Gastrocnemius medialis (tissue), 4 donors: ENCODE measurements around the gene CYP4B1.
"Not testable (repeated sequence)": the region's sequence is repeated elsewhere in the genome, so short reads cannot be mapped to it uniquely, and the experiment has no call there.

Experiments used
- POLR2A ChIP-seq, 2 donors: fragments of 450-650 bp; IDR thresholded peaks; one replicate each; pipeline ENCODE4 v1.6.1; 2017; ENCODE audit warnings: antibody characterized with exemption in 2 of 2, mild to moderate bottlenecking in 2 of 2, moderate library complexity in 2 of 2
- TF ChIP-seq, protein P1 (sequence below), 5 experiments: fragments of 450-650 bp in 3 of 5; fragments of 200-600 bp in 2 of 5; sonication (generic) in 2 of 5; IDR thresholded peaks in 4 of 5; conservative IDR thresholded peaks in 1 of 5; 1 replicate in 4 of 5; 2 replicates in 1 of 5; pipeline ENCODE4 v1.5.1; 2016 to 2019; ENCODE audit warnings: antibody characterized with exemption in 5 of 5, mild to moderate bottlenecking in 3 of 5, moderate library complexity in 3 of 5

DNA sequence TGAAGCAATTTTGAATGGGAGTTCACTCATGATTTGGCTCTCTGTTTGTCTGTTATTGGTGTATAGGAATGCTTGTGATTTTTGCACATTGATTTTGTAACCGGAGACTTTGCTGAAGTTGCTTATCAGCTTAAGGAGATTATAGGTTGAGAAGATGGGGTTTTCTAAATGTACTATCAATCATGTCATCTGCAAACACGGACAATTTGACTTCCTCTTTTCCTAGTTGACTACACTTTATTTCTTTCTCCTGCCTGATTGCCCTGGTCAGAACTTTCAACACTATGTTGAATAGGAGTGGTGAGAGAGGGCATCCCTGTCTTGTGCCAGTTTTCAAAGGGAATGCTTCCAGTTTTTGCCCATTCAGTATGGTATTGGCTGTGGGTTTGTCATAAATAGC, 28.0 kb downstream of the CYP4B1 start:
- TF ChIP-seq, protein P1, sequence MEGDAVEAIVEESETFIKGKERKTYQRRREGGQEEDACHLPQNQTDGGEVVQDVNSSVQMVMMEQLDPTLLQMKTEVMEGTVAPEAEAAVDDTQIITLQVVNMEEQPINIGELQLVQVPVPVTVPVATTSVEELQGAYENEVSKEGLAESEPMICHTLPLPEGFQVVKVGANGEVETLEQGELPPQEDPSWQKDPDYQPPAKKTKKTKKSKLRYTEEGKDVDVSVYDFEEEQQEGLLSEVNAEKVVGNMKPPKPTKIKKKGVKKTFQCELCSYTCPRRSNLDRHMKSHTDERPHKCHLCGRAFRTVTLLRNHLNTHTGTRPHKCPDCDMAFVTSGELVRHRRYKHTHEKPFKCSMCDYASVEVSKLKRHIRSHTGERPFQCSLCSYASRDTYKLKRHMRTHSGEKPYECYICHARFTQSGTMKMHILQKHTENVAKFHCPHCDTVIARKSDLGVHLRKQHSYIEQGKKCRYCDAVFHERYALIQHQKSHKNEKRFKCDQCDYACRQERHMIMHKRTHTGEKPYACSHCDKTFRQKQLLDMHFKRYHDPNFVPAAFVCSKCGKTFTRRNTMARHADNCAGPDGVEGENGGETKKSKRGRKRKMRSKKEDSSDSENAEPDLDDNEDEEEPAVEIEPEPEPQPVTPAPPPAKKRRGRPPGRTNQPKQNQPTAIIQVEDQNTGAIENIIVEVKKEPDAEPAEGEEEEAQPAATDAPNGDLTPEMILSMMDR (IDR thresholded peaks at IDR 0.05 in 4 of 5, conservative IDR thresholded peaks at IDR 0.05 in 1 of 5): not testable (repeated sequence)
- TF ChIP-seq POLR2A (IDR thresholded peaks at IDR 0.05): not testable (repeated sequence)
